HG03025 (cell line): ENCODE data around the gene C17orf113.

Experiments used
- ATAC-seq: cut with Tn5 transposase; IDR thresholded peaks from one replicate; pipeline ENCODE4 v1.9.1; 2021; ENCODE audit warnings: mild to moderate bottlenecking, moderate library complexity; ENCODE audit not compliant: unreplicated experiment, low FRiP score

Gene C17orf113

DNA sequence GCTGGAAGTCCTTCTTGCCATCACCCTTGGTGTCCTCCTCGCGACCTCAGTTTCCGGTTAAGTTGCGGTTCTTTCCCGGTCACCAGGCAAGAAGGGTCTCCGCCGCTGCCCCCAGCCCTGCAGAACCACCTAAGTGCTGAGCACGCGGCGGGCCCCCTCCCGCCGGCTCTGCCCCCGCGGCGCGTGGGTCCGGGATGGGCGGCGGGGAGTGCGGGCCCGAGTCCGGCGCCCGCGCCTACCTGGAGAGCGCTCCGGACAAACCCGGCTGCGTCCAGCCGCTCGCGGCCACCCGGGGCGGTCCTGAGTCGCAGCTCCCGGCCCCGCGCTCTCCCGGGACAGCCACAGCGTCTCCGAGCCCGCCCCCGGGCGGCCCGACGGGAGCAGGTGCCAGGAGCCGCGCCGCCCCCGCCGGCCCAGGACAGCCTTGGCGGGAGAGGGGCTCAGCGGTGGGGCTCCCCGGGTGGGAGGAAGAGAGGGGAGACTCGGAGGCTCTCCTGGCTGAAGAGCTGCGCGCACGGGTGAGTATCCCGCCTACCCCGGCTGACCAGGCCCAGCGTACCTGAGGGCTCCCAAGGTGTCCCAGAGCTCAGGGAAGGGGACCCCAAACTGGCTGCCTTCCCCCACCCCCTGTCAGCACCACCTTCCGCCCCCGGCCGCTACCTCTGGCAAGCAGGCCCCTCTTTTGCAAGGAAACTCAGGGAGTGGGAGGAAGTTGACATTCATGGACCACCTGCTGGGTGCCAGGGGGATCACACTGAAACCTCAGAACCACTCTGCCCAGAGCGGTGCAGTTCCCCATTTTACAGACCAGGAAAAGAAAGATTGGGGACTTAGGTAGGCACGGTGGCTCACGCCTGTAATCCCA lies 22.2 kb upstream of the C17orf113 start:
- no peak for ATAC-seq

DNA sequence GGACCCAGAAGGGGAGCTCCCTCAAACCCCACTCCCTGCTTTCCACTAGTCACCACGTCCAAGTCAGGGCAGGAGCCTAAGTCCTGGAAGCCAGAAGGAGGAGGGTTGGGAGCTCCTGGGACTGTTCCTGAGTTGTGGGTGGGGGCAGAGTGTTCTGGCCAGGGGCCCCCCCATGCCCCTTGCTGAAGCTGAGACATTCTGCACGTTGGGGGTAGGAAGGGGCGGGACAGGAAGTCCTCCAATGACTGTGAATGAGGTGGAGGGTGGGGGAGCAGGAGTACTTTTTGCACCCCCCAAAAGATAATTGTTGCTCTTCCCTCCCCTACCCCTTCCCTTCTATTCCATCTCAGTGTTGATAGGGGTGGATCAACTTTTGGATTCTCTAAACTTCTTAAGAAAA lies 21.4 kb upstream of the C17orf113 start:
- no peak for ATAC-seq

GRCh38 chr17:42068979-42069378 lies 18.6 kb upstream of the C17orf113 start:
- ATAC-seq = no peak

DNA sequence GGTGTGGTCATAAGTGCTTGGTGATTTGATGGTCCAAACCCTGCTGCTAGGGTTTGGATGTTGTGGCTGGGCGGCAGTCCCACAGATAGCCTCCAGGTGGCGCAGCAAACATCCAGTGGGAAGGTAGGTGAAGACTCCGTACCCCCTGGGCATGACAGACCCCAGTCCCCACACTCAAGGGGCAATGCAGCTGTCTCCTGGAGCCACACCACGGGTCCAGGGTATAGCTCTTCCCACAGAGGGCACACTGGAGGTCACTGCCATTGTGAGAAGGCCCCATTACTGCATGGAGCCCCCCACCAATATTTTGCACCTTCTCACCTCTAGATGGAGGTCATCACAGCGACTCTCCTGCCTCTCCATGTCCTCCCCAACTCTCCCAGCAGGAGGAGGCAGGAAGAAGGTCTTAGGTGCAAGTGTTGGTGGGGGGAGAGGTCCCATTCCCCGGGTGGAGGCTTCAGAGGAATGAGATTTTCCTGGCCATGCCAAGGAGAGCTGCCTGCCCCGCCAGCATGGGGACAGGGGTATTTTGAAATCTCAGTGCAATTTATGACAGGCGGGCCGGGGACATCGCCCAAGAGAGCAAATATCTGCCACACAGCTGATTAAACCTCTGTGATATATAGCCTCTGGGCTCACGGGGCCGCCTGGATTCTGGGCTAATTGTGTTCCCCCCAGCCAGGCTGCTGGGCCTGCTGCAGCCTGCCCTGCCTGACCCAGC lies 17.1 kb upstream of the C17orf113 start:
- no peak for ATAC-seq

GRCh38 chr17:42065201-42065600 lies 14.8 kb upstream of the C17orf113 start:
- no peak for ATAC-seq

DNA sequence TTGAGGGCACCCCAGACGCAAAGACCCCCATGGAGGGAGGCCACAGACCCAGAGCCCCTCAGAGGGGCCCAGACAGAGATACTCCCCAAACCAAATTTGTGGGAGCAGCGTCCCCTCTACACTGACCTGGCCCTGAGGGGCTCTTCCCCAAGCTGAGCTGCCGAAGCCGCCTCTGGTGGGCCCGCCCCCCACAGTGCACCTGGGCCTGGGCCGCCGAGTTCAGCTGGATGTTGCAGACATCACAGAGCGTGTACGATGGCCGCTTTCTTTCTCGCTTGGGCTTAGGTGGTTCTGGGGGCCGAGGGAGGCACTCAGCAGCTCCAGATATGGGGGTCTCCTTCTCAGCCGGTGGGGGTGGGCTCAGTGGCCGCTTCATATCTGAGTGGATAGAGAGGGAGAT lies 12.3 kb upstream of the C17orf113 start:
- no peak for ATAC-seq

DNA sequence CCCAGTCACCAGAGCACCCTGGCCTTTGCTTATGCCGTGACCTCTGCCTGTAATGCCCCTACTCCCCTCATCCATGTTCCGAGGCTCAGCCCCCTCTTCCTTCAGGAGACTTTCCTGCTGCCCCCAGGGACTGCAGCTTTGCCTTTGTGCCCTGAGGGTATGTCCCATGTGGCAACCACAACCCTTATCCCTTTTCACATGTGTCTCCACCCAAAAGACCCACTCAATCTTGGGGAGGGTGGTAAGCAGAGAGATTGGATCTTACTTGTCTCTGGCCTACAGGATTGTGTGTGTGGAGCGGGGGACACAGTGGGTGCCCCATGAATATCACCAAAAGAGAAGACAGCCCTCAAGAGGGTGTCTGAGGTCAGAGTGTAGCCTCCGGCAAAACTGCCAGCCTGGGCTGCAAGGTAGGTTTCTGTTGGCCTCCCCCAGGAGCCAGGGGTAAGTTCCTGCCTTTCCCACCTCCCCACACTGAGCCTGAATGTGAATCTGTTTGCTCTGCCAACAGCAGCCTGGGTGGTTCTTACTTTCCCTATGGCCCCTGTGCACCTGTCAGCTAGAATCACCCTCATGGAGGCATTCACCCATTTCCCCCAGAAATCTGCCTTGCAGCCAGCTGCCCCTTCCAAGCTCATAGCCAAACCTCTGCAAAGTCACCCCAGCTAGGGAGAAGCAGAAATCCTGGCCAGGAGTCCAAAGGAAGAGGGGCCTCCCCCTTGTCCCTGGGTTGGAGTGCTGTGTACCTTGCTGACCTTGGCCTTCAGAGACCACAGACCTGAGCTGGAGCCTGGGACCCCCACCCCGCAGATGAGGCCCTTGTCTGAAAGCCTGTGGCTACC lies 11.5 kb upstream of the C17orf113 start:
- no peak for ATAC-seq

DNA sequence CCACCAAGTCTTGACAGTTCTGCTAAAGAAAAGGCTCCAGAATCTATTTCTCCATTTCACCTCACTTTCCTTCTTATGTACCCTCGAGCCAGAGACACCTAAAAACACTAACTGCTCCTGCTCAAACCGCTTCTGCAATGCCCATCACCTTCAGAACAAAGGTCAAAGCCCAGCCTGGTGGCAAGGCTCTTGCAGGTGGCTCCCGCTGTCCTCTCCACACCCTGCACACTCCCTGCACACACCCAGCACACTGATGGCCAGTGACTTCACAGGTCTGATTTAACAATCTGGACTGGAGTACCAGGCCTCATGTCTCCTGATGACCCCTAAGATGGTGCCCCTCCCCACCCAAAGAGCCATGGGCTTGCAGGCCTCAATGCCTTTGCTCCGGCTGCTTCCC lies 9.8 kb upstream of the C17orf113 start:
- ATAC-seq = no peak

GRCh38 chr17:42059815-42060214 lies 9.4 kb upstream of the C17orf113 start:
- ATAC-seq = no peak

- ATAC-seq = no peak
These were observed 7.7 kb upstream of the C17orf113 start for GRCh38 chr17:42058063-42058462.

DNA sequence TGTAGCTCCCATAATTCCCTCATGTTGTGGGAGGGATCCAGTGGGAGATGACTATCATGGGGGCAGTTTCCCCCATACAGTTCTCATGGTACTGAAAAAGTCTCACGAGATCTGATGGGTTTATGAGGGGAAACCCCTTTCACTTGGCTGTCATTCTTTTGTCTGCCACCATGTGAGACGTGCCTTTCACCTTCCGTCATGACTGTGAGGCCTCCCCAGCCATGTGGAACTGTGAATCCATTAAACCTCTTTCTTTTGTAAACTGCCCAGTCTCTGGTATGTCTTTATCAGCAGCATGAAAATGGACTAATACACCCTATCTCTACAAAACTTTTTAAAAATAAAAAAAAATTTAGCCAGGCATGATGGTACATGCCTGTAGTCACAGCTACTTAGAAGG lies 6.2 kb upstream of the C17orf113 start:
- ATAC-seq = no peak

DNA sequence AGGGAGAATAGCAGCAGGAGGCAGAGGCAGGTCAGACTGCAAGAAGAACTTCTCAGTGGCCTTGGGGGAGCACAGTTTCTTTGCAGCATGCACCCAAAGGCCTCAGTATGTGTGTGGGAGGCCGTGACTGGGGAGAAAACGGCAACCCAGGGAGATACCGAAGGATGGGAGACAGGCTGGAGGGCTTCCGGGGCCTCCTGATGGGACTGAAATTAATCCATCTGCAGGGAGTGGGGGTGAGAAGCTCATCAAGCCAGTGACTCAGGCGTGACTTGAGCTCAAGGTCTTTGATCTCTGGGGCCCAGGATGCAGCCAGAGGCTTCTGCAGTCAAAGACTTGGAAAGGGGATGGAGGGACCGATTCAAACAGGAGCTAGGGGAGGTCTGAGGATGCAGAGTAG lies 5.1 kb upstream of the C17orf113 start:
- ATAC-seq = no peak

DNA sequence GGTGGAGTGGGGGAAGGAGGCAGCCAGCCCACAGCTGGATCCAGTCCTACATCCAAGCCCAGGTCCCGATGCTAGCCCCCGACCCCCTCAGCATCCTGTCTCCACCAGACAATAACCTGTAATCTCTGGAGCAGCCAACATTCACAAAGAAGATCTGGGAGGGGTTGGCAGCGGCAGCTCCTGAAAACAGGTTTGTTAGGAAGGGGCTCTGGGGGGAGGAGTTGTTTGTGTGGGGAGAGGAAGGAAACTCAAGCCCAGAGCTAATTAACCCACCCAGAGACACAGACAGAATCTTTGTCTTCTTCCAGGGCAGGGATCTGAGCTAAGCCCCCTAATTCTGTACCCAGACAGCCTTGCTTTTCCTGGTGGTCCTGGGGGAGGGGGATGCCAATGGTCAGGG lies 4.6 kb upstream of the C17orf113 start:
- no peak for ATAC-seq

DNA sequence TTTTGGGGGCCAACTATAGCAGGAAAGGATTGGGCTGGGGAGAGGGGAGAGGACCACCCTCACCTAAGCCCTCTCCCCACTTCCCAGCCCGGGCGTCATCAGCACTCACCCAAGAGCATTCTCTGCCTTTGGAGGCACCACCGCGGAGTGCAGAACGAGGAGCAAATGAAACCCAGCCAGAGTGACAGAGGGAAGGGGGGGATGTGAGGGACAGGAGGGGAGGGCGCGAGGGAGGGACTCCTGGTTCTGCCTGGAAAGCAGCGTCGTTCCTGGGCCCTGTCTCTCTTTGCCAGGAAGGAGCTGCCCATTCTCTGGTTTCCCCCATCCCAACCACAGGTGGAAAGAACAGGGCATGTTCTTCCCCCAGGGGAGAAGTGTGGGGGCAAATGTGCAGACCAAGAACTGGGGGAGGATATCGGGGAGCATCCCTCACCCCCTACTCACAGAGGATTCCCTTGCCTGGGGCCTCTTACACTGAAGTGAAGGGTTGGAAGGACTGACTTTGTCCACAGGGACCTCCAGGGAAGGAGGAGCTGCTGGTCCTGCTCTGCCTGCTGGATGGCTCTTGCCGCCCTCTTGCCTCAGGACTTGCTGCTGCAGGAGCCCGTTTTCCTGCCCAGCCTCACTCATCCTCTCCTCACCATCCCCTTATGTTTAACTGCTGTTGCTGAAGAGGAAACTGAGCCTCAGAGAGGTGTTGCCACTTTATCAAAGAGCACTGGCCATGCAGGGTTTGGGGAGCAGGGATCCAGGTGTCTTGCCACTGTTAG lies 3.5 kb upstream of the C17orf113 start:
- ATAC-seq = no peak

DNA sequence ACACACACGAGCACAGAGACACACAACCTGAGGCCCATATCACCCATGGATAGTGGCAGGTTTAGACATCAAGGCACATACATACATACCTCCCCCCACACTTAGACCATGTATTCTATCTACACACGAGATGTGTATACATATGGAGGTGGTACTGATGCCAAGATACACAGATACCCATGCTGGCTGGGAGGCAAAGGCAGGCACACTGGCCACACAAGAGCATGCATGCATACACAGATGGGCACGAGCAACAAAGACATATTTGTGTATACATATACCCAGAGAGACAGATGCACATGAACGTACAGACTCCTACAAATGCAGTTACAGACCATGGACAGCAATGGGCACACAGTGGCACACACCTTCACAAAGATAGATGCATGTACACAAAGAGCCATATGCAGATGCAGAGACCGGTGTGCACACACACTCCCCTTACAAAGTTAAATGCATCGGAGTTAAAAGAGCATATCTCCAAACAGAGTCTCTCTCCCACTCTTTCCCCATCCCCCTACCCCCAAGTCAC lies 2.0 kb upstream of the C17orf113 start:
- ATAC-seq = no peak

DNA sequence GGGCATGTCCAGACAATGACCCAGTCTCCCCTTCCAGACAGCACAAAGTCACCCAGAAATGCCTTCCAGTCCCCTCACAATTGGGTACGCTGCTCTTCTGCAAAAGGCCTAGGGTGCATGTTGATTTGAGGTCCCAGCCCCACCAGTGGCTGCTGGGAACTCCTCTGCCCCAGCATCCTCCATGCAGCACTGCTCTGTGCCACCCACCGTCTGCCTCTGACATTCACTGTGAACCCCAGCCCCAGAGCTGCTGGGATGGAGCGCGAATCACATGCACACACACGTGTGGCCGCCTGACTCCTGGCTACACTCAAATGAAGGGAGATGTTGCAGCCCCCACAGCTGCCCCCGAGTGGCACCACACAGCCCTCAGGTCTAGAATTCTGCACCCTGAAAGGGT lies 1.2 kb upstream of the C17orf113 start:
- no peak for ATAC-seq

GRCh38 chr17:42051013-42051400 lies 606 bp upstream of the C17orf113 start:
- ATAC-seq = no peak

- ATAC-seq = no peak
These were observed 488 bp downstream of the C17orf113 start for GRCh38 chr17:42049834-42050392.

- ATAC-seq = no peak
These were observed 3.1 kb downstream of the C17orf113 start for GRCh38 chr17:42047343-42047742.

DNA sequence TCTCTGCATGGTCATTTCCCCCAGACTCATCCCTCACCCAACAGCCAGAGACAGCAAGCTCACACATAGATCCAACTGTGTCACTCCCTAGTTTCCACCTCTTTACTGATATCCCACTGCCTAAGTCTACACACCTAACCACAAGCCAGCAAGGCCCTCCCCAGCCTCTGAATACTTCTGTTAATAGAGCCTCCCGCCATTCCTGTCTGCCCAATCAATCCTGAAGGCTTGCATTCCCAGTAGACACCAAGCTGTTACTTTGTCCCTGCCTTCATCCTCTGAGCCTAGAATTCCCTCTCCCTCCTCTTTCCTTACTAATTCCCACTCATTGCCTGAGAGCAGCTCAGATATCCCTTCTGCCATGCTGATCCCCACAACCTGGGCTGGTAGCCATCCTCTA lies 4.7 kb downstream of the C17orf113 start:
- no peak for ATAC-seq
